ENCODE measurements around the gene ZNRF3.

GRCh38 chr22:28935140-28935539 is 51.8 kb downstream of the ZNRF3 start:
- TF ChIP-seq POLR2A (IDR thresholded peaks at IDR 0.05; ENCODE audit: low read depth, low read length) (no peak), TAF1 (IDR thresholded peaks at IDR 0.05; ENCODE audit: low read depth, low read length) (no peak), POU2F2 (IDR thresholded peaks at IDR 0.05; ENCODE audit: low read depth, low read length) (no peak)
